ENCODE measurements around the gene WASF2.

Gene WASF2

DNA sequence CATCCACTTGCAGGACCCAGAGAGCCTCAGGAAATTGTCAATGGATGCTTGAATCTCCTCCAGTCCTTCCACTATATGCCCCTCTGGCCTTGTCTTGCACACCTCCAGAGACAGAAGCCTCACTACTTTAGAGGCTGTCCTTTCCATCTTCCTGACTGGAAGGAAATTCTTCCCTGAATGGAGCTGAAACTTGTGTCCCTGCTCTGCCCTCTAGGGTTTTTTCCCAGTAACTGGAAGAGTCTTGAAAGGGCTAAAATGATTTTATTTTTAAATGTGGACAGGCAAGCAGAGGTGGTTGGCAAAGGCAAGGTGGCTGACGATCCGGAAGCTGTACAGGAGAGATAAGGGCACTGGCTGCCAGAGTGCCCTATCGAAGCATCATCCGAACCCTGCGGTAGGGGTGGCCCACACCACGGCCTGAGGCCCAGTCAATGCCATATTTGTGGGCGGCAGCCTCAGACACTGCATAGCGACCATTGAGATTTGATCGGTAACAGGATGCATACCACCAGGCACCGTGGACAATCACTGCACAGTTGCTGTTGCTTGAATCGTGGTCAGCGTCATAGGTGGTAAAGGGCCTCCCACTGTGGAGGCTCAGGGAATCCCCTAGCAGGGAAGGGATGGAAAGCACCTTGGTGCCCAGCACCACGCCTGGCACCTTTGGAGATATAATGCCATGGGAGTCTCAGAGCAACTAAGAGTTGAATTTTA is 120.9 kb downstream of the WASF2 start:
- TF ChIP-seq RAD21 (IDR thresholded peaks at IDR 0.05; ENCODE audit: low read depth): peak; percentile 13; the same call in 1 of the 2 replicates
- no peak for TF ChIP-seq CEBPB (IDR thresholded peaks at IDR 0.05)

- no peak for TF ChIP-seq TEAD4 (IDR thresholded peaks at IDR 0.05)
- no peak for TF ChIP-seq RAD21 (IDR thresholded peaks at IDR 0.05; ENCODE audit: low read depth)
Measured at GRCh38 chr1:27367160-27367650, 122.8 kb downstream of the WASF2 start.

GRCh38 chr1:27366411-27367159 is 123.4 kb downstream of the WASF2 start, which contains the start of gene MAP3K6:
Gene MAP3K6, minus strand, starts transcription at chr1:27366961. Its CDS starts 364 bp downstream, at chr1:27366597.
- TF ChIP-seq FOXM1 (IDR thresholded peaks at IDR 0.05; ENCODE audit: borderline replicate concordance, low read depth): no peak
- peak; percentile 67 for TF ChIP-seq TAF1 (IDR thresholded peaks at IDR 0.05; ENCODE audit: low read depth)
- no peak for TF ChIP-seq CREB1 (IDR thresholded peaks at IDR 0.05; ENCODE audit: low read depth)
- TF ChIP-seq TEAD4 (IDR thresholded peaks at IDR 0.05): no peak
- TF ChIP-seq NFIC (IDR thresholded peaks at IDR 0.05): 0 out of 2 replicates have a peak, but pooled peaks have one; percentile 8
- TF ChIP-seq REST (IDR thresholded peaks at IDR 0.05; ENCODE audit: low read depth): no peak
- no peak for TF ChIP-seq ZBTB7A (IDR thresholded peaks at IDR 0.05; ENCODE audit: low read depth)
- TF ChIP-seq TCF12 (IDR thresholded peaks at IDR 0.05; ENCODE audit: low read depth): no peak
- 0 out of 2 replicates have a peak, but pooled peaks have one; percentile 8 for TF ChIP-seq YY1 (IDR thresholded peaks at IDR 0.05; ENCODE audit: low read depth)
- TF ChIP-seq MAX (IDR thresholded peaks at IDR 0.05): peak; percentile 1; the same call in 1 of the 2 replicates
- 0 out of 2 replicates have a peak, but pooled peaks have one; percentile 1 for TF ChIP-seq USF1 (IDR thresholded peaks at IDR 0.05)
- TF ChIP-seq EGR1 (IDR thresholded peaks at IDR 0.05): peak; percentile 25; the same call in 1 of the 2 replicates
- TF ChIP-seq CEBPB (IDR thresholded peaks at IDR 0.05): no peak
- no peak; the same call in 1 of the 2 replicates for TF ChIP-seq EP300 (IDR thresholded peaks at IDR 0.05; ENCODE audit: borderline replicate concordance)
- peak; percentile 14; the same call in 1 of the 2 replicates for TF ChIP-seq RAD21 (IDR thresholded peaks at IDR 0.05; ENCODE audit: low read depth)

DNA sequence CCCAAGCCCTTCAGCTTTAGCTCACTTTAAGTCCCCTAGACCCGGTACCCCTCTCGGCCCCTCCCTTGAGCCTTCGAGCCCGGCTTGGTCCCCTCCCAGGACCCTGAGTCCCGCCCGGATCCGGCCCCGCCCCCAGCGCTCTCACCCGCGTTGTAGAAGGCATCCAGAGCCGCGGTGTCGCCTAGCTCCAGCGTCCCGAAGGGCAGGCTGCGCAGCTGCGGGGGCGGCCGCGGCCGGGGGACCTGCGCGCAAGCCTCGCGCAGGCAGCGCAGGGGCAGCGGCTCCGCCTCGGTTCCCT is 123.9 kb downstream of the WASF2 start:
- TF ChIP-seq EGR1 (IDR thresholded peaks at IDR 0.05) (peak; percentile 89), EP300 (IDR thresholded peaks at IDR 0.05; ENCODE audit: borderline replicate concordance) (no peak)

GRCh38 chr1:27365372-27366112 is 124.4 kb downstream of the WASF2 start:
- TF ChIP-seq ZBTB7A (IDR thresholded peaks at IDR 0.05; ENCODE audit: low read depth) (peak; percentile 72), CEBPB (IDR thresholded peaks at IDR 0.05) (no peak), MAX (IDR thresholded peaks at IDR 0.05) (no peak), FOXM1 (IDR thresholded peaks at IDR 0.05; ENCODE audit: borderline replicate concordance, low read depth) (no peak), CREB1 (IDR thresholded peaks at IDR 0.05; ENCODE audit: low read depth) (no peak), USF1 (IDR thresholded peaks at IDR 0.05) (no peak), YY1 (IDR thresholded peaks at IDR 0.05; ENCODE audit: low read depth) (no peak), EP300 (IDR thresholded peaks at IDR 0.05; ENCODE audit: borderline replicate concordance) (peak; percentile 58; the same call in 1 of the 2 replicates), TCF12 (IDR thresholded peaks at IDR 0.05; ENCODE audit: low read depth) (no peak), NFIC (IDR thresholded peaks at IDR 0.05) (no peak), REST (IDR thresholded peaks at IDR 0.05; ENCODE audit: low read depth) (no peak), TAF1 (IDR thresholded peaks at IDR 0.05; ENCODE audit: low read depth) (0 out of 2 replicates have a peak, but pooled peaks have one; percentile 8), TEAD4 (IDR thresholded peaks at IDR 0.05) (no peak)

Measured in Ishikawa (cell line).